ENCODE results near the gene SUPT20H.
"Not testable (repeated sequence)": the region's sequence is repeated elsewhere in the genome, so short reads cannot be mapped to it uniquely, and the experiment has no call there.

SUPT20H gene

DNA sequence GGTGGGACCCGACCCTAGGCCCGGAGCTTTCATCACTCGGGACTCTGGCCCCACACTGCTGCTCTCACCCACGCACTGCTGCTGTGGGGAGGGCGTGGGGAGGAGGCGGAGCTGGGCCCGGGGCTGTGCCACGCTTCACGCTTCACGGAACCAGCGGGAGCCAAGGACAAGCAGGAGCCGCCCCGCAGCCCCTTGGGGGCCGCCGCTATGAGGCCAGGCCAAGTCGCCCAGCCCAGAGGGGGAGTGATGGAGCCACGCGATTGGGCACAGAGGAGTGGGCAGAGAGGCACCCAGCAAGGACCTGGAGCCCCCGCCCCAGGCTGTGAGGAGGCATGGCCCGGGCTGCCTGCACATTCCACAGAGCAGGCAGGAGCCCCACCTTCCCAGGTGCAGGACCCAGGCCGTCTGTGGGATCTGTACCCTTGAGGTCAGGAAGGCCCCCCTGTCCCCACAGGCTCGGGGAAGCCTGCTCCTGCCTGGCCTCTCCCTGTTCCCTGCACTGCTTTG lies 10.2 kb upstream of the SUPT20H start:
- DNase-seq = peak in 1 of 2 experiments; percentile 3

DNA sequence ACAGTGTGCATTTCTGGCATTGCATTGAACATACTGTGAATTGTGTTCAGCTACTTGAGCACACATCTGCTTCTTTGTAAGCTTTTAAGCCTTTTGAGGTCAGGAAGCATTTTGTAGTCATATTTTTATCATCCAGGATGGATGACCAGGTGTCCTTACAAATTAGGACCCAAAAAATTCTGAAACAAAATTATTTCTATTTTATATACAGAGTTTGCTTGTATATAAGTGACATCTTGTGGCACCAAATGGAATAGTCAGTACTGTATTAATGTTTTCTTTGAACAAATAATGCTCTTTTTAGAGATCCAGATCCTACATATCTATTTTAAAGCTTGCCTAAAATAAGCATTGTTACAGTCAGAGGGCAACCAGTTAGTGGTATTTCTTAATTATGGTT lies 9.5 kb upstream of the SUPT20H start:
- DNase-seq = peak in 1 of 2 experiments; percentile 4

DNA sequence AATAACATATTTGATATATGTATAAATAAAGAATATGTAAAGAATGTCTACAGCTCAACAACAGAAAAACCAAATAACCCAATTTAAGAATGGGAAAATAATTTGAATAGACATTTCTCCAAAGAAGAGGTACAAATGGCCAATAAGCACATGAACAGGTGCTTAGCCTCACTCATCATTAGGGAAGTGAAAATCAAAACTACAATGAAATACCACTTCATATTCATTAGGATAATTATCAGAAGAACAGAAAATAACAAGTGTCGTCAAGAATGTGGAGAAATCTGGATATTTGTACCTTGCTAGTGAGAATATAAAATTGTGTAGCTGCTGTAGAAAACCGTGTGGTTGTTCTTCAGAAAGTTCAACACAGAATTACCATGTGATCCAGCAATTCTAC lies 8.4 kb upstream of the SUPT20H start:
- no peak for DNase-seq

DNA sequence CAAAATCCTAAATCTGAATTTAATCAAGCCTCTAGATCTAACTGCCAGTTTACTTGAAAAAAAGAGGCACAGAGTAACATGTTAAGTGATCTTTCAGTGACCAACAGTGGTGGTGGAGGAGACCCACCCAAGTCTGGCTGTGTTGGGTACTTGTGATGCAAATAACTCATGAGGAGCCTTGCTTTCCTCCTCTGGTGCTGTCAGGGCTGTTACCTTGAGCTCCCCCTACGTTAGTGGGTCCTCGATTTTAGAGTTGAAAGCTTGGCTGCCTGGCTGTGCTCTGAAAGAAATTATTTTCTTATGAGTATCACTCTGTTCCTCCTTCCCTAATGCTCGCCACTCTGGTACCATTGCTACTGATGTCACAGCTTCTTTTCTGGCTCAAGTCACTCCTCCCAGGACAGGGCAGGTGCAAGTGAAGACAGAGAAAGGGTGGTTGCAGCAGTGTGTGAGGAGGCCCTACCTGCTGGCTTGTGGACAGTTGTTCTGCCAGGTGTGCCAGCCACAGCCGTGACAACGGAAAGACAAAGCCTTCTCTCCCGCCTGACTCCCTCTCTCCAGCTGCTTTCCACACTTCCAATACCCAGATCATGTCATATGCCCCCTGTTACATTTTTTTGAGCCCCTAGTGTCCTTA lies 6.5 kb upstream of the SUPT20H start:
- DNase-seq = peak in 1 of 2 experiments; percentile 1

DNA sequence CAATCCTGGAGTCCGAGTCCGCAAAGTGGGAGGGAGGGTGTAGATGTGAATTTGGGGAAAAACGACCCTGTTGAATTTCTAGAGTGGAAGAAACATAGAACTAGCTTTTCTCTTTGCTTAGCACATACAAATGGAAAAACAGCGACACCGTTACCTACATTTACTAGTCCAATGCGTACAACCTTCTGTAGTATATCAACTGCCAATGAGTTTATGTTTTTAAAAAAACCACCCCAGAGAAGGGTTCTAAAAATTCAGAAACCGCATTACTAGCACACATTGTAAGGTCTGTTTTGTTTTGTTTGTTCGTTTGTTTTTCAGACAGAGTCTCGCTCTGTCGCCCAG lies 332 bp upstream of the SUPT20H start:
- DNase-seq = no peak

DNA sequence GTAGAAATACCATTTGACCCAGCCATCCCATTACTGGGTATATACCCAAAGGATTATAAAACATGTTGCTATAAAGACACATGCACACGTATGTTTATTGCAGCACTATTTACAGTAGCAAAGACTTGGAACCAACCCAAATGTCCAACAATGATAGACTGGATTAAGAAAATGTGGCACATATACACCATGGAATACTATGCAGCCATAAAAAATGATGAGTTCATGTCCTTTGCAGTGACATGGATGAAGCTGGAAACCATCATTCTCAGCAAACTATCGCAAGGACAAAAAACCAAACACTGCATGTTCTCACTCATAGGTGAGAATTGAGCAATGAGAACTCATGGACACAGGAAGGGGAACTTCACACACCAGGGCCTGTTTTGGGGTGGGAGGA lies 3.3 kb downstream of the SUPT20H start:
- DNase-seq = not testable (repeated sequence)

DNA sequence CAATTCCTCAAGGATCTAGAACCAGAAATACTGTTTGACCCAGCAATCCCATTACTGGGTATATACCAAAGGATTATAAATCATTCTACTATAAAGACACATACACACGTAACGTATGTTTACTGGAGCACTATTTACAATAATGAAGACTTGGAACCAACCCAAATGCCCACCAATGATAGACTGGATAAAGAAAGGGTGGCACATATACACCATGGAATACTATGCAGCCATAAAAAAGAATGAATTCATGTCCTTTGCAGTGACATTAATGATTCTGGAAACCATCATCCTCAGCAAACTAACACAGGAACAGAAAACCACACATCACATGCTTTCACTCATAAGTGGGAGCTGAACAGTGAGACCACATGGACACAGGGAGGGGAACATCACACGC lies 6.4 kb downstream of the SUPT20H start:
- not testable (repeated sequence) for DNase-seq

DNA sequence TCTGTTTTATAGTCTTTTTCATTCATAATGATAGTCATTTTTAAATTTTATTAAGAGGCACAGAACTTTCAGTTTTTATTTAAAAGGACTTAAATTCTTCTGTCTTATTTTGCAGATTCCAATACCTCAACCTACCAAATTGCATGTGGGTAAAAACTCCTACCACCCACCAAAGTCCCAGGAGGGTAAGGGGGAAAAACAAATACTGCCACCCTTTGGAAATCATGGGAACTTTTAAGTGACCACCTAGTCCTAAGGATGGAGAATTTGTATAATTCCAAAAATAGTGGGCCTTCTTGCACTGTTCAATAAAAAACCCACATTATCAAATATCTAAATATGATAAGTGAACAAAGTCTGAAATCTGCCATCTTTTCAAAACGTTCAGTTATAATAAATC lies 9.7 kb downstream of the SUPT20H start:
- no peak for DNase-seq

DNA sequence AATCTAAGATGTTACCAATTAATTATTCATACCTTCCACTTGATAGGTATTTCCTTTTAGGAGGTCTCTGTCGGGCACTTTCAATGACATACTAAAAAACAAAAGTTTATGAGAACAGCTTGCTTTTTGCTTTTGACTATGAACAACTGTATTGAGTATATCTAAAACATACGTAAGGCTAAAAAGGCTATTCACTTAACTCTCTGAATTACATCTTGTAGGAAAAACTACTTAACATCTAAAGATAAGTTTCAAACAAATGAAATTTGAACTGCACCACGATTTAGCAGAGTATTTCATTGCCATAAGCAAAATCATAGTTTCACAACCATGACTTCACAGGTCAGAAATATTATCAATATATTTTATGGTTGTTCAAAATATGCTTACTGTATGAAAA lies 11.6 kb downstream of the SUPT20H start:
- DNase-seq = no peak

DNA sequence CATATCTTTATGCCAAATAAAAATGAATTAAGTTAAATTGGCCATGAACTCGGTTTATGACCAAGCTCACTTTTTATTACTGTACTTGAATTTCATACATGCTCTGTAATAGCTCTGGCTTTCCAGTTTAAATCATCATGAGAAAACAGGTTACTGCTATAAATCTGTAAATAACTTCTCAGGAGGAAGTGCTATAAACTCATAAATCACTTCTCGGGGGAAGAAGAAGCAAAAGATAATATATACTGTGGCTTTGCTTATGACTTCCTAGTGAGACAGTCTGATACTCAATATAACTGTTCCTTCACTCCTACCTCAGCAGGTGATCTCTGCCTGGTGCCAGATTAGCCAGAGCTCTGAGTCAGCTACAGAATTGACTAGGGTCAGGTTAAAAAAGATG lies 12.5 kb downstream of the SUPT20H start:
- no peak for DNase-seq

DNA sequence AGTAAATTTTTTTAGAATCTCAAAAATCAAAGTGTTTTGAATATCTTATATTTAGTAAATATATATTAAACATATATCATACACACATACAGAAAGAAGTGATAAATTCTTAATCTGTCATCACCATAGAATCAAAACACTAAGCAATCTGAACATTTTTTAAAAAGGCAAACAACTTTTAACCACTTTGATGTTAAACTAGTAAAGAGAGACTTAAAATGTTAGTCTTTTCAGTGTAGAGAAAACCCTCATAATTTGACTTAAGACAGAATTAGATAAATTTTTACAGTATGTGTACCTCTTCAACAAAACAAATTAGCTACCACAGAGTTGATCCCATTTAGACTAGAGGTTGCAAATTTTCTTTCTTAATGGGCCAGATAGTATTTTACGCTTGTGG lies 13.4 kb downstream of the SUPT20H start:
- no peak for DNase-seq

DNA sequence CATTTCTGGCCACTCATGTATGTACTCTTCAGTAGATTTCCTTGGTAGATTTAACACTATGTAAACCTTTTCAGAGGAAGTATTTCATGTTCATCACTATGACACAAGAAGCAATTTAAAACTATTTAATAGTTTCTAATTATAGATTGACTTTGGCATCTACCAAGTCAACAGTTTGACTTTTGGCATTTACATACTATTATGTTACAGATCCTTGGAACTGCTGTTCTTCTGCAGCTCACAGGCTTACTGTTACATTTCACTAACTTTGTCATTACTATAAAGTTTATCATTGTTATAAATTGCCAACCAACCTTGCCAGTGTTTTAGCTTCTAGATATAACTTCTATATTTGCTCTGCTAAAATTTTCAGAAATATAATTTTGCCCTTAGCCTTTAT lies 18.7 kb downstream of the SUPT20H start:
- no peak for DNase-seq

DNA sequence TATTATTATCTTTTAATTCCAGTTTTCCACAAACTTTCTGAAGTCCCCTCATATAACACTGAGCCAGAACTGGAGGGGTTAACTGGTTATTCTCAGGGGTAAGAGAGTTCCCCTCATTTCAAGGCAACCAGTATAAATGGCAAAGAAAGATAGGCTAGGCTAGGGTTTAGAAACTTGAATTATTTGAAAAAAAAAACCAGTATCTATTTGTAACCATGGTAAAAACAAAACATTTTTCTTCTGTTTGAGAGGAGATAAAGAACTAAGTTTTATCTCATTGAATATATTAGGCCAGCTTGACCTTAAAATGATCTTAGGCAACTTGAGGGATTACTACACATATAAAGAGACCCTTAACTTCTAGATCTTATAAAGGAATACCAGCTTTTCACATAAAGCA lies 19.6 kb downstream of the SUPT20H start:
- no peak for DNase-seq

DNA sequence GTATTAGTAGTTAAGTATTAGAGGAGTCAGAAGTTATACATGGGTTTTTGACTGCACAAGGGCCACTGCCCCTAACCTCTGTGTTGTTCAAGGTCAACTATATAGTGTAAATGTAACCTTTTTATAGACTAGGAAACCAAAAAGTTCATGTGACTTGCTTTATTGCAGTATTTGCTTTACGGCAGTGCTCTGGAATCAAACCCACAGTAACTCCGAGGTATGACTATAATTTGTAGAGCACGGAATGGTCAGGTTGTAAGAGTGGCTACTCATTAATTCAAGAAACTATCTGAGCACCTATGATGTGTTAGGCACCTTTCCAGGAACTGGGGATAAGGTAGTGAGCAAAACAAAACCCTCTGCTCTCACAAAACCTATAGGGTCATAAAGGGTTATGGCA lies 22.2 kb downstream of the SUPT20H start:
- no peak for DNase-seq

DNA sequence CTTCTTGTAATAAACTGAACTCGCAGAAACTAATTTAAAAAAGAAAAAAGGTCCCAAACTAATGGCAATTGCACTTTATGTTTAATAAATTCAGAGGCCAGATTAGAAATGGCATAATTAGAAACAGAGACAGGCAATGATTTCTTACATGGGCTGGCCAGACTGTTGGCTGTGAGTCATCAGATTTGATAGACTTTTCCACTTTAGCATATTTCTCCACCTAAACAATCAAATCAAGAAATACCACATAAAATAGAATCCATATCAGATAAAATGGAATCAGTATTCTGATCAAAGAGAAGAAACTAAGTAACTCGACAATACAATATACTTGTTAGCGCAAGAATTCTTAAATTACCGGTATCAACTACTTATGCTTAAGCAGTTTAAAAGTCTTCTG lies 29.9 kb downstream of the SUPT20H start:
- no peak for DNase-seq

DNA sequence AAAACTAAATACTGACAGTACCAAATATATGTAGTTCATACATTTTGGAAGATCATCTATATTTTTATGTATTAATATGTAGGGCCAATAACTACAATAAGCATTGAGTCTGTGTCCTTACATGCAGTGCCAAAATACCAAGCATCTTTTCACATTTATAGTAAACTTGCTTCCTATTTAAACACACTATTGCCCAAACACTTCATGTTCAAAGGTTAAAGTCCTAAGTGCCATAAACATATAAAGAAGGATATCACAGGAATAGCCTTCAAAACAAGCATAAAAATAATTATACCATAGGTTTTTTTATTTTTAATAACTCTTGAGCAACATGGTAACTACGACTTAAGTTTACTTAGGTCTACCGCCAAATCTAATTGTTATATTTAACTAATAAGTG lies 31.8 kb downstream of the SUPT20H start:
- no peak for DNase-seq

DNA sequence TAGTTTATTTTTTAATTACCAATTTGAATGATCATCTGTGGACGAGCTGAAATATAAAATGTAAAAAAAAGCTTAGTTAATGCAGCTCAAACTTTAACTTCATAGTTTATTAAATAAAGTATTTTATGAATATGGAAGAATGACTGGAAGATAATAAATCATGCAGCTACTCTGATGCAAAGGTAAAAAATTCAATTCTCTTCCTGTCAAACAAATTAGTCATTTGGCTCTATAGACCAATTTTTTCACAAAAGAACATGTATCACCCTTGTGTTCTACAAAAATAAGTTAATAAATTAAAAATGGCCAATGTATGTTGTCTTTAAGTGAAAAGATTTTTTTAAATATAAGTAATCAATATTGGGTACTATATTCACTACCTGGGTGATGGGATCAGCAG lies 32.7 kb downstream of the SUPT20H start:
- no peak for DNase-seq

DNA sequence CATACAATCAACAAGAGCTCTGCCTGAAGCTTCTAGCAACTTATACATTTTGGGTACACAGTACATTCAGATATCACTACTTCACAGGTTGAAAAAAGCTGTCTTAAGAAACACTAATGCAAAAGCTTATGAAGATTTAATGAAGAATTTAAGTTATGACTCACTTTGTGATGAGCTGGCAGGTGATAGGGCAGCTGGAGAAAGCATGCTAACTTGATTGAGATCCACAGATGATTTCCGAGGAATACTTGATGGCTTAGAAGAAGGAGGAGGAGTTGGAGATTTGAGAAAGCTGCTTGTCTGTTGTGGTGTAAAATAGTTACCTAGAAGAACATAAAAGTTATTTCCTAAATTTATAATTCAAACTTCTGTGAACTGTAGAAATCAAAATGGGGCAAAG lies 35.6 kb downstream of the SUPT20H start:
- no peak for DNase-seq

DNA sequence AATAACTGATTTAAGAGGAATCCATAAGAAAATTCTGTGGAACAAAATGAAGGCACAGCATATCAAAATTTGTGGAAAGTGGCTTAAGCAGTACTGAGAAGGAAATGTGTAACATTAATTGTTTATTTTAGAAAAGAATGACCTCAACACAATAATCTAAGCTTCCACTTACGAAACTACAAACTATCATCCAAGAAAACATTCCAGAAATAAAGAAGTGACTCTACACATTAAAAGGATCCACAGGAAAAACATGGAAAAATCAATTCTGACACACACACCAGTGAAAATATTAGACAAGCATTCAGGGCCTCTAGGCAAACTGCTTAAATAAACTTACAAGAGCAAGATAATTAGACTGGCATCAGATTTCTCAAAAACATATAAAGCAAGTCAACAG lies 44.9 kb downstream of the SUPT20H start:
- no peak for DNase-seq

DNA sequence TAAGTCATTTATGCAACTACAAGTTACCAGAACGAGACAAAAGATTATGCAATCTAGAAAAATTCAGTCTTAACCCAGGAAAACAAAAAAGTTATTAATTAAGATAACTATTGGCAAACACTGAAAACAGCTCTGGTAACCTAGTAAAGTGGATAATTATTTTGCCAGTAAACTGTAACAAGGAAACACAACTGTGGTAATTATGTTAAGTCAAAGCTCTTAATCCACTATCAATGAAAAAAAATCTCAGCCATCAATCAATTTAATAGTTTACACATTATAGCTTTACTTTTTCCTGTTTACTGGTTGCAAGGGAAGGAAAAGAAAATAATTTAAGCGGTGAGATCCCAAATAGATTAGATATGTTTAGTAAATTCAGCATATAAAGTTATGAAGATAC lies 47.7 kb downstream of the SUPT20H start:
- DNase-seq = no peak

DNA sequence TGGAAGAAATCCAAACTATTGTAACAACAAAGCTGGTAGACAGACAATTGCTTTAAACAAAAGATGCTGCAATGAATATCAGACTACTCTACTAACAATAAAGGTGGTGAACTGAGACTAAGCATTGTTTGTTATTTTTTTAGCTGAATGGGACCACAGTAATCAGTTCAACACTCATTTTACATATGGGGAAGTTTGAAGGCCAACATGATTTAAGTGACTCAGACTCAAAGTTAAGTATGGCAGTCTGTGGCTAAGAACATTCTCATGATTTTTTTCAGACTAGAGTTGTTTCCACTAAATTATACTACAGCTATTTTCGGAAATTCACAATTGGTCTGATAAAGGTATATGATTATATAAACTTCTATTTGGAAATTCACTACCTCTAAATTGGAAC lies 48.5 kb downstream of the SUPT20H start:
- no peak for DNase-seq

DNA sequence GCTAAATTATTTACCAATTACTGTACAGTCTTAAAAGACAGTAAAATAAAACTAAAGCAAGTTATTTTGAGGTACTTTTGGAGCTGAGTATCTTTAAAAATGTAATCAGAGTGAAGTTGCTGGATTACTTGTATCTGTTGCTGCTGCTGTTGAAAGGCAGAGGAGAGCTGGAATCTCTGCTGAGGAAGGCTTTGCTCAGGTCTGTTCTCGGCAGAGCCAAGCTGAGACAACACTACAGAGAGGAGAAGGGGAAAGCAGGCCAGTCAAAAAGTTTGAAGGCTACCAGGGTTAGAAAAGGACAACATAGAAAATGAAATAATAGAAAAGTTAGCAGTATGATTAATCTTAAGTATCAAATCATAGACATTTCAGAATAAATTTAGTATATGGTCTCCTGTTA lies 49.1 kb downstream of the SUPT20H start:
- DNase-seq = no peak

DNA sequence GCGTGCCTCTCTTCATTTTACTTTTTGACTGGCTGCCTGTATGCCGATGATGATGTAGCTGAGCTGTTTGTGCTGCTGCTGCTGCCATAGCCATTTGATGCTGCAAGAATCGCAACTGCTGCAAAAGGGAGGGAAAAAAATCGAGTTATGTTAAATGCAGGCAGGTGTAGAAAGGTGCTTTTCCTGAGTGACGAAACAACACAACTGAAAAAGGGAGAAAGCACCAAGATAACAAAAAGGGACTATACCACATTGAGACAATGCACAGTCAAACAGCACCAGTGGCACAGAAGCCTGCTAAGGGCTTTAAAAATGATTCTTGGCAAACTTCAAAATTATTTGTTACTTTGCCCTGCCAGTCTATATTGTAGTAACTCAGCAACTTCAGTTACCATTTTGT lies 49.8 kb downstream of the SUPT20H start:
- no peak for DNase-seq

DNA sequence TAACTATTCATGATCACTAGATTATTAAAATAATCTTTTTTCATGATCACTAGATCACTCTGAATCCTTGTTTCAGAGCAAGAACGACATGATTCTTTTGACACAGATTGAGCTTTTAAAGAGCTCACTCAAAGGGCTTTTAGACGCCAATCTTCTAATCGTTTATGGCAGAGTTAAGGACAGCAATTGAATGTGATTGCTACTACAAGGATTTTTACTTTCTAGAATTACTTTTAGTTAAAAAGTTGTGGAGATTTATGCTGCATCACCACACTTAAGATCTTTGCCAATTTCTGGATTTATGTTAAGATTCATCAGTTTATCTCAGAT lies 57.6 kb downstream of the SUPT20H start:
- DNase-seq = no peak

DNA sequence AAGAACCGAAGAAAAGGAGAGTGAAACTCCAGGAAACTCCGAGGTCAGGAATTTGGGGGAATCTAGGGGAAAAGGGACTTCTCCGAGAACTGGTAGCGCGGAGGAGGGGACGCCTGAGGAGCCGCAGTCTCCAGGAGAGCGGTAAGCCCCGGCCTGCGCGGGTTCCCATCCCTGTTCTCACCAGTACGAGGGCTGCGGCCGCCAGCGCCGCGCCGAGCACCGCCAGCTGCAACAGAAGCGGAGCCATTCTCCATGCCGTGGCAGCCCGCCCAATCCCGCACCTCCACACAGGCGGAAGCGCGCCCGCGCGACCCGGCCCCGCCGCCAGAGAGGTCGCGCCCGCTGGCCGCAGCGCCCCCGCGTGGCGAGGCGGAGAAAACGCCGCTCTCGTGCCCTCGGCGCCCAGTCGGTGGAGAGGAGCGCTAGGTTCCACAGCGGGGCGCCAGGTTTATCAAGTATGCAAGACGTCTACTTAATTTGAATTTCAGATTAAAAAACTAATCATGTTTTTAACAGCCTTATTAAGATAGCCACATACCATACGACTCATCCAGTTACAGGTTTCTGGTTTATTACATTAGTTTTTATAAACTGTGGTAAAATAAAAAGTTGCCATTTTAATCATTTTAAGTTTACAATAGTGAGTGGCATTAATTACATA lies 60.3 kb downstream of the SUPT20H start, which contains the start of gene ALG5:
ALG5 (minus strand) TSS at position 287 of the 661 bp plus-strand sequence; CDS start at position 247, 40 bp downstream.
- DNase-seq = peak; percentile 69 to 82

All from SHP77 (cell line).